Measurements from ENCODE around the gene PALLD.

- TF ChIP-seq POLR2A (IDR thresholded peaks at IDR 0.05; ENCODE audit: low read depth, low read length) = no peak
- no peak for TF ChIP-seq TAF1 (IDR thresholded peaks at IDR 0.05; ENCODE audit: low read depth, low read length)
These were observed 229.1 kb downstream of the PALLD start for GRCh38 chr4:168725930-168726329.

Data from GM12891 (cell line).